ENCODE results near the gene AP3D1. TPM values are rescaled to one million over a fixed set of nuclear protein-coding genes. Genes with fewer than 3 reads are reported as not detected.

AP3D1 gene
- total and polyA plus RNA-seq, 2 donors from 2014 or later, result 68.4 to 125 TPM

- Histone ChIP-seq H3K9me3 (ENCODE audit: control insufficient read depth in 2 of 3, insufficient read depth in 1 of 3, low read length in 3 of 3) (no peaks in the 10 kb centered on the region), H3K4me1 (ENCODE audit: control insufficient read depth in 2 of 3, insufficient read depth in 2 of 3, low read depth in 1 of 3, low read length in 3 of 3) (peaks cover 0 to 8% (median 7%) of the 10 kb centered on the region in 3 donors), H3K4me3 (ENCODE audit: low read length in 3 of 3) (no peak overlapping the region), H3K9ac (ENCODE audit: low read length in 3 of 3) (no peak overlapping the region), H3K27ac (ENCODE audit: low read depth in 2 of 2, low read length in 2 of 2) (no peak overlapping the region), H3K36me3 (ENCODE audit: control insufficient read depth in 2 of 3, insufficient read depth in 3 of 3, low read length in 3 of 3) (no peaks in the 10 kb centered on the region), H3K27me3 (ENCODE audit: control insufficient read depth, insufficient read depth, low read length) (no peaks in the 10 kb centered on the region)
- TF ChIP-seq, protein P1, sequence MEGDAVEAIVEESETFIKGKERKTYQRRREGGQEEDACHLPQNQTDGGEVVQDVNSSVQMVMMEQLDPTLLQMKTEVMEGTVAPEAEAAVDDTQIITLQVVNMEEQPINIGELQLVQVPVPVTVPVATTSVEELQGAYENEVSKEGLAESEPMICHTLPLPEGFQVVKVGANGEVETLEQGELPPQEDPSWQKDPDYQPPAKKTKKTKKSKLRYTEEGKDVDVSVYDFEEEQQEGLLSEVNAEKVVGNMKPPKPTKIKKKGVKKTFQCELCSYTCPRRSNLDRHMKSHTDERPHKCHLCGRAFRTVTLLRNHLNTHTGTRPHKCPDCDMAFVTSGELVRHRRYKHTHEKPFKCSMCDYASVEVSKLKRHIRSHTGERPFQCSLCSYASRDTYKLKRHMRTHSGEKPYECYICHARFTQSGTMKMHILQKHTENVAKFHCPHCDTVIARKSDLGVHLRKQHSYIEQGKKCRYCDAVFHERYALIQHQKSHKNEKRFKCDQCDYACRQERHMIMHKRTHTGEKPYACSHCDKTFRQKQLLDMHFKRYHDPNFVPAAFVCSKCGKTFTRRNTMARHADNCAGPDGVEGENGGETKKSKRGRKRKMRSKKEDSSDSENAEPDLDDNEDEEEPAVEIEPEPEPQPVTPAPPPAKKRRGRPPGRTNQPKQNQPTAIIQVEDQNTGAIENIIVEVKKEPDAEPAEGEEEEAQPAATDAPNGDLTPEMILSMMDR (IDR thresholded peaks at IDR 0.05; ENCODE audit: borderline replicate concordance, extremely low read depth, insufficient read depth), result no peak
- intact Hi-C loops (cut with DNase I), result loop anchor here (10.0 kb wide), 1 partner anchor 157 kb away; no protein-coding TSS in a partner anchor
- DNase-seq, result no peak
- no peak for FAIRE-seq
Measured at GRCh38 chr19:2157452-2157851, 6.1 kb upstream of the AP3D1 start.

GRCh38 chr19:2154587-2155075, 3.3 kb upstream of the AP3D1 start:
- intact Hi-C loops (cut with DNase I), result loop anchor here (10.0 kb wide), 1 partner anchor 160 kb away; no protein-coding TSS in a partner anchor
- Histone ChIP-seq H3K27ac (ENCODE audit: low read depth in 2 of 2, low read length in 2 of 2) (peak overlapping the region in 1 of 2 donors; percentile 51), H3K27me3 (ENCODE audit: control insufficient read depth, insufficient read depth, low read length) (no peaks in the 10 kb centered on the region), H3K4me1 (ENCODE audit: control insufficient read depth in 2 of 3, insufficient read depth in 2 of 3, low read depth in 1 of 3, low read length in 3 of 3) (peaks cover 3 to 14% (median 12%) of the 10 kb centered on the region in 3 donors), H3K9me3 (ENCODE audit: control insufficient read depth in 2 of 3, insufficient read depth in 1 of 3, low read length in 3 of 3) (no peaks in the 10 kb centered on the region), H3K4me3 (ENCODE audit: low read length in 3 of 3) (no peak overlapping the region), H3K9ac (ENCODE audit: low read length in 3 of 3) (peak overlapping the region in 1 of 3 donors; percentile 46), H3K36me3 (ENCODE audit: control insufficient read depth in 2 of 3, insufficient read depth in 3 of 3, low read length in 3 of 3) (no peaks in the 10 kb centered on the region)
- TF ChIP-seq, protein P1 (IDR thresholded peaks at IDR 0.05; ENCODE audit: borderline replicate concordance, extremely low read depth, insufficient read depth), result no peak
- DNase-seq (no peak), FAIRE-seq (no peak)

DNA sequence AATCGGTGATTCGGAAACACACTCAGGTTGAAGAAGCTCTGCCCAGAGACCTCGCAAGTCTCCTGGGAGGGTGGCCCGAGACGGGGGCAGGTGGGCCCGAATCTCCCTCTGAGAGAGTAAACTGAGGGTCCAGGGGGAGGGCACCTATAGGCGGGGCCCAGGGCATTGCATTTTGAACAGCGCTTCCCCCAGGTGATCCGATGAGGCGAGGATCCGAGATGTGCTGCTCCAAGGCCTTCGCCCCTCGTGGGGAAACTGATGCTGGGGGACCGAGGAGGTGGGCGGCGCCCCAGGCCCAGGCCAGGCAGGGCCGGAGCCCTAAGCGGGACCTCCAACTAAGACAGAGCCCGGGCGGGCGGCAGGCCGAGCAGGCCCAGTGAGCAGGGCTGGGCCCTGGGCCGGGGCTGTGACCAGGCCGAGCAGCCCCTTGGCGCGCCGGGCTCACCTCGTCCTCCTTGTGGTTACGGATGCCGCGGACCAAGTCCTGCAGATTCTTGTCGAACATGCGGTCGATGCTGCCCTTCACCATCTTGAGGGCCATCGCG, 500 bp downstream of the AP3D1 start:
- peak overlapping the region; percentile 65 to 88 (median 86) for H3K4me3 ChIP-seq (ENCODE audit: low read length in 3 of 3)
- H3K9ac ChIP-seq (ENCODE audit: low read length in 3 of 3), result peak overlapping the region; percentile 37 to 97 (median 90)
- peak overlapping the region; percentile 80 to 83 for H3K27ac ChIP-seq (ENCODE audit: low read depth in 2 of 2, low read length in 2 of 2)
- intact Hi-C loops (cut with DNase I), result loop anchor here (10.0 kb wide), 1 partner anchor 164 kb away; no protein-coding TSS in a partner anchor
- H3K36me3 ChIP-seq (ENCODE audit: control insufficient read depth in 2 of 3, insufficient read depth in 3 of 3, low read length in 3 of 3), result no peaks in the 10 kb centered on the region
- DNase-seq (peak in 2 of 5 donors; percentile 65 to 87), FAIRE-seq (no peak)
- H3K9me3 ChIP-seq (ENCODE audit: control insufficient read depth in 2 of 3, insufficient read depth in 1 of 3, low read length in 3 of 3), result no peaks in the 10 kb centered on the region
- TF ChIP-seq, protein P1 (IDR thresholded peaks at IDR 0.05; ENCODE audit: borderline replicate concordance, extremely low read depth, insufficient read depth), result no peak
- no peaks in the 10 kb centered on the region for H3K27me3 ChIP-seq (ENCODE audit: control insufficient read depth, insufficient read depth, low read length)
- H3K4me1 ChIP-seq (ENCODE audit: control insufficient read depth in 2 of 3, insufficient read depth in 2 of 3, low read depth in 1 of 3, low read length in 3 of 3), result peaks cover 3 to 19% (median 7%) of the 10 kb centered on the region in 3 donors
